ENCODE measurements around the gene TEDC1.
A peak's percentile ranks its signal among the peaks of the same experiment; 100 is the strongest.

Gene TEDC1

DNA sequence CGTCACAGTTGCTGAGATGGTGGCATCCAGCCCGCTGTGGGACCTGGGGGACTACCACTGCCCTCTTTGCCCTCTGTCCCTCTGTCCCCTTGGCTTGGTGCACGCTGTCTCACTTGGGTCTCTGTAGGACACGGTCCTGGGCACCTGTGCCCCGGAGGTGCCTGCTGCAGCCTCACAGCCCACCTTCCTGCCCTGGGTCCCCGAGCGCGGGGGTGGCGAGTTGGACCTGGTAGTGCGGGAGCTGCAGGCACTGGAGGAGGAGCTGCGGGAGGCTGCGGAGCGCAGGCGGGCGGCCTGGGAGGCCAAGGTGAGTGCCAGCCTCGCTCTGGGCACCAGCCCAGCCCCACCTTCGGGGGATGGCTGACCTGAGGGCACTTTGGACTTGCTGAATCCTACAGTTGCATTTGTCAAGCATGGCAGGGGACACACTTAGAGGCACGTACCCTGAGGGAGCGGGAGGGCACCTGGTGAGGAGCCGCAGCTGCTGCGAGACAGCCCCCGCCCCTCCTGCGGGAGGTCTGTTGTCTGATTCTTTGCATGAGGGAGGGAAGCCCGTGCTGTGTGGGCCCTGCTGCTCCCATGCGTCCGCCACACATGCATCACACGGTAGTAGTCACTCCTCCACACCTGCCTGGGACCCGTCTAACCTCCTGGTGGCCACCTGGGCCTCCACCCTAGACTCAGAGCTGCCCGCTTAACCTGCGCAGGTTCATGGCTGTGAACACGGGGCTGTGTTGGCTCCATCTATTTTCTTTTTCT, 6.8 kb downstream of the TEDC1 start:
- peak in 1 of 2 donors; percentile 4 for DNase-seq

DNA sequence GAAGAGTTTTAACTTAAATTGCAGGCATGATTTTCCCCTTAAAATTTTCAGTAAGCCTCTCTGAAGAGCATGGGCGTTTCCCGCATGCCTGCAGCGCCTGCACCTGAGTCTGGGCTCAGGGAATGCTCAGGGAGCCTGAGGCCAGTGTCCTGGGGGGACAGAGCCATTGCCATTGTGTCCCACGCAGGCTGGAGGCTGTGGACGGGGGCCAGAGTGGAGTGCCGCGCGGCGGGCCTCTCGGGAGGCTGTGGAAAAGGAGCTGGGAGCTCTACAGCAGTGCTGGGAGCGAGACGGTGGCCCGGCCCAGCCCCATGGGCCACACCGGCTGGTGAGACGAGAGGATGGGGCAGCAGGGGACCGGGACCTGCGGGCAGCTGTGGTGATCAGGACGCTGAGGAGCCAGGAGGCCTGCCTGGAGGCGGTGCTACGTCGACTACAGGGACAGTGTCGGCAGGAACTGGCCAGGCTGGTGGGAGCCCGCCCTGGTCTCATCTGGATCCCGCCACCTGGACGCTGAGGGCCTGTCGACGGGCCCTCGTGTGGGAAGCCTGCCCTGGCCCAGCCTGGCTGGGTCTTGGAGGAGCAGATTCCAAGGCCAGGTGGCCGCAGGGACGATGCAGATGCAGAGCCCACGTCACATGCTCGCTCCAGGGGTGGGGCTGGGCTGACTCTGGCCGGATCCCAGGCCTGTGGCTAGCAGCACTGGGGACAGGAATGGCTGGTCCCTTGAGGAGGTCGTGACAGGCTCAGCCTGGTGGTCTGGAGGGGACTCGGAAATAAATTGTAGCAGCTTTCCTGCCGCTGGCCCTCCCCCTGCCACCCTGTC, 7.6 kb downstream of the TEDC1 start:
- DNase-seq: peak in 1 of 2 donors; percentile 2

DNA sequence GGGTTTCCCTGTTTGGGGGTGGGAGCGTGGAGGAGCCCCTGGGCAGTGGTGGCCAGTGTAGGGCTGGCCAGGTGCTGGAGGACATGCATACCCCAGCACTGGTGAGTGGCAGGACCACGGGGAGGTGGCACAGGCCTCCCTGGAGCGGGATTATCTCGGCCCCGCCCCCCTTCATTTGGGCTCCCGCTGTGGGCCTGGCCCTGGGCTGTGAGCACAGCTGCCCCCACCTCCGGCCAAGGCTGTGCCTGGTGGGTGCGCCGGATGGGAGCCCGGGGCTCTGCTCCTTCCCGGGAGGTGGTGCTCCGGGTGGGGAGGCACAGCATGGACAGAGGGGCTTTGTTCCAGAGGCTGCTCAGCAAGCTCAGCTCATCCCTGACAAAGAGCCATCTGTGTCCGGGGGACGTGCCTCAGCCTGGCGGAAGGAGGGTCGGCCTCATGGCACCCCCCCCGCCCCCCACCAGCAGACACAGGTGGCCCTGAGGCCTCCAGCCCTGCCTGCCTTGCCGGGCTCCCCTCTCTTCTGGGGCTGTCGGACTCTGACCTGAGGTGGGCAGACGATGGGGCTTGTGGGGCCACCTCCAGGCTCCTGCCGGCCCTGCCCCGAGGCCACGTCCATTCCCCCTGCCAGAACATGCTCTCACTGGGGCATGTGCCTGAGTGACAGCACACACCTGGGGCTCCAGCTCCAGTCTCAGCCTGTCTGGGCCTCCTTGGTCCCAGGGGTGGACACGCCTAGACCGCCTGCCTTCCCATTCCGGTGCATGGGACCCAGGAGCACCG, 8.4 kb downstream of the TEDC1 start:
- peak in 1 of 2 donors; percentile 12 for DNase-seq

DNA sequence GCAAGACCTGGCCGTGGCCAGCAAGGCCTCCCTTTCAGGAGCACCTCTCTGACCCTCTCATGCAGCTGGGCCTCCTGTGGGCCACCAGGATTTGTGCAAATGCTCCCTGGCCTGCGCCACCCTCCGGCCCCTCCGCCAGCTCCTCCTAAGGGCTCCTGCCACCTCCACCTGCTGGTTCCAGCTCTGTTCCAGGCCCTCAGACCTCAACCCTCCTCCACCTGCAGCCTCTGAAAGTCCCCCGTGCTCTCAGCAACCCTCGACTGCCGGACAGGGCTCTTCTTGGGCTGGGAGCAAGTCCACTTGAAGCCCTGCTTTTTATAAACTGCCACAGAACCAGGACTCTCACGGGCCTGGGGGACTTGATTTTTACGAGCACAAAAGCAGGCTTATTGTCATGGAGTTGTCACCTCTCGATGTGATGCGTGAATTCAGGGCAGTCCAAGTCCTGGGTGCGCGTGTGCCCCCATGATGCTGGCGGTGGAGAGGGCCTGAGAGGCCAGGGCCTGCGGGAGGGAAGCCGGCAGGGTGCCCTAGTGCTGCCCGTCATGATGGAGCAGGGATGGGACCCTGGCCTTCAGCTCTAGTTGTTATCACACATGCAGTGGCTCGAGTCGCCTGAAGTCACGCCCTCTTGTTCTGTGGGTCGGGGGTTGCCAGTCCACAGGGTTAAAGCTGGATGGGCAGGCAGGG, 9.1 kb downstream of the TEDC1 start:
- peak in 1 of 2 donors; percentile 2 for DNase-seq

DNA sequence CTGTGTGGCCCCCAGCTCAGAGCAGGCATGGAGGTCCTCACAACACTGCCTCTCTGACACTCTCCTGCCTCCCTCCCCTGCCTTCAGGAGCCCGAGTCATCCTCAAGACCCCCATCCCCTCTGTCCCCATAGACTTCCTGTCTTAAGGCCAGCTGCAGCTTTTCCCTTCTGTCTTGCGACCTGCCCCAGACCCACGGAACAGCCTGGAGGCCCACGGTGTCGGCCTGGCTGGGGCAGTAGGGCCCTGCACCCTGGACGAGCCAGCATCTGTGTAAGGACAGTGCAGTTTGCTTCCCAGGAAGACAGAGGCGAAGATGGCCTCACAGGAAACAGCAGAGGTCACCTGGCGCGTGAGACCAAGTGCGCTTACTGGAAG, 9.7 kb downstream of the TEDC1 start:
- peak in 1 of 2 donors; percentile 2 for DNase-seq

DNA sequence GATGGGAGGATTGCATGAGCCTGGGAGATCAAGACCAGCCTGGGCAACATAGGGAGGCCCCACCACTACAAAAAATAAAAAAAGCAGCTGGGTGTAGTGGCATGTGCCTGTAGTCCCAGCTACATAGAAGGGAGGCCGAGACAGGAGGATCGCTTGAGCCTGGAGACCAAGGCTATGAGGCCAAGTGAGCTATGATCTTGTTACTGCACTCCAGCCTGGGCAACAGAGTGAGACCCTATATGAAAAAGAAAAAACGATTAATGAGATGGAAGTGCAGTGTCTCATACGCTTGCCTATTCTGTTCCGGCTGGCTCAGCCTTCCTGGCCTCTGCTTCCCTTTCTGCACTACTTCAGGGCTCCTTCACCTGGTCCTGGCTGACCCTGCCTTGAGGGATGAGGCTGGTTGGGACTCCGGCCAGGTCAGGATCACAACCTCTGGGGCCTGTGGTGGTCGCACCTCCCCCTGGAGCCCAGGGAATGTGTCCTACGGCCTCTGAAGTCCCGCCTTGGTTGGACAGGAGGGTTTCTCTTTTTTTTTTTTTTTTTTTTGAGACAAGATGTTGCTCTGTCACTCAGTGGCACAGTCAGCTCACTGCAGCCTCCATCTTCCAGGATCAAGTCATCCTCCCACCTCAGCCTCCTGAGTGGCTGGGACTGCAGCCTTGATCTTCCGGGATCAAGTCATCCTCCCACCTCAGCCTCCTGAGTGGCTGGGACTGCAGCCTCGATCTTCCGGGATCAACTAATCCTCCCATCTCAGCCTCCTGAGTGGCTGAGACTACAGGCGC, 10.7 kb downstream of the TEDC1 start:
- DNase-seq: peak in 1 of 2 donors; percentile 9

DNA sequence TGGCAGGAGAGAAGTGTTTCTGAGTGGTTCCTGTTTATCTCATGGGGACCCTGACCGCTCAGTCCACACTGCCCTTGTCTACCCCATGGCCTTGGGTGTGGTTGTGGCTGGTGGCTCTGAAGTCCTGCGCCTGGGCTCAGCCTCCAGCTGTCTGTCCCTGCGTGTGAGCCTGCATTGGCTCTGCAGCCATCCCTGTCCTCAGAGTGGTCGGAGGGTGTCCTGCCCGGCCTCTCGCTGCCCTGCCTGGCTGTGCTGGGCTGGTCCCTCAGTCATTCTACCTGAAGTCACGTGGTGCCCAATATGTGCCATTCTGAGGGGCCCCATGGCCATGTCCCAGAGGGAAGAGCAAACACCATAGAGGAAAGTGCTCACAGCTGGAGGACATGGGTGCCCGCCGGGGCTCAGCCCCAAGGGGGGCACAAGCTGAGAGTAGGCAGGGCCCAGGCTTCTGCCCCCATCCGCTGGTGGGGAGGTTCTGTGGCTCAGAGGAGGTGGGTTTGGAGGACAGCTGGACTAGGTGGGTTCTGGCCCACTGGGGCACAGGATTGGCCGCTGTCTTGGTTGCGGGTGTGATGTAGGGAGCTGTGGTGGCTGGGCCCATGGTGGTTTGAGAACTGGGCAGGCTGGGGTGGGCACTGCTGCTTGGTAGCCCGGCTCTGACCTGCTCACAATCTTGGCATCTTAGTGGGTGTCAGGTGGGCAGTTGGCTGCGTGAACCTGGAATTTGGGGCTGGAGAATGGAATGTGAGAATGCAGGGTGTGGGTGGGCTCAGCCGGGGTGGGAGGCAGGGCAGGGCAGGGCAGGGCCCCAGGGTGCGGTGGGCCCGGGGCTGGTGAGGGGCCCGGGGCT, 11.6 kb downstream of the TEDC1 start:
- peak in 1 of 2 donors; percentile 21 for DNase-seq

DNA sequence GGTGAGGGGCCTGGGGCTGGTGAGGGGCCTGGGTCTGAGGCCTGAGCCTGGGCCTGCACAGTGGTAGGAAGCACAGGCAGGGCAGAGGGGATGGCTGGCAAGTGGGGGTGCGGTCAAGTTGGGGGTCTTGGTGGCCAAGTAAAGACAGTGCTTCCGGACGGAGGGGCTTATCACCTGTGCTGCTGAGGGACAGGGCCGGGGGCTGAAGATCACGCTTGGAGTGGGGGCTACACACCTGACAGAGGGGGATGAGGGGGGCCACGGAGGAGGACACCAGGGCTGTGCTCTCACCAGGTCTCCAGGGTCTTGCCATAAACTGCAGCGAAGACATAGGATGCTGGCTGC, 12.2 kb downstream of the TEDC1 start:
- peak in 1 of 2 donors; percentile 11 for DNase-seq

DNA sequence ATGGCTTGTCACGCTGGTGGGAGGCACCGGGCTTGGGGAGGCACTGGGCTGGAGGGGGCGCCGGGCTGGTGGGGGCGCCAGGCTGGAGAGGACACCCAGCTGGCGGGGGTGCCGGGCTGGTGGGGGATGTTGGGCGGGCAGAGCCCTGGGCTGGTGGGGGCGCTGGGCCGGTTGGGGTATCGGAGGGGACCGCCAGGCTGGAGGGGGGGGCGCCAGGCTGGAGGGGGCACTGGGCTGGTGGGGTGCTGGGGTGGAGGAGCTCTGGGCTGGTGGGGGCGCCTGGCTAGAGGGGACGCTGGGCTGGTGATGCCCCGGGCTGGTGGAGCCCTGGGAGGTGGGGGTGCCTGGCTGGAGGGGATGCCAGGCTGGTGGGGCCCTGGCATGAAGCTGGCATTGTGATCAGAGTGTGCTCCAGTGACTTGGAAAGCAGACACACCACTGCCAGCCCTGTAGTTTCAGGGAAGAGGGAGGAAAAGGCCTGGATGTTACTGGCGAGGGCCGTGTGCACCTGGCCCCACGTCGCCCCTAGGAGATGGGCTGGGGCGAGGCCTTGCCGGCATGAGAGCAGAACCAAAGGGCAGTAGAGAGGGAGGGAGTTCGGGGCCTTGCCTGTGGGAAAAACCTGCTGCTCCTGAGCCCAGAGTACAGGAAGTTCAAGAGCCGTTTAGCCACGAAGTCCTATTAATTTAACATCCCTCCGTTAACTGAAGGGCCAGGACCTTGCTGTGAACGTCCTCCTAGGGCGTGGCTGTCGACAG, 13.1 kb downstream of the TEDC1 start:
- DNase-seq: peak in 1 of 2 donors; percentile 10

DNA sequence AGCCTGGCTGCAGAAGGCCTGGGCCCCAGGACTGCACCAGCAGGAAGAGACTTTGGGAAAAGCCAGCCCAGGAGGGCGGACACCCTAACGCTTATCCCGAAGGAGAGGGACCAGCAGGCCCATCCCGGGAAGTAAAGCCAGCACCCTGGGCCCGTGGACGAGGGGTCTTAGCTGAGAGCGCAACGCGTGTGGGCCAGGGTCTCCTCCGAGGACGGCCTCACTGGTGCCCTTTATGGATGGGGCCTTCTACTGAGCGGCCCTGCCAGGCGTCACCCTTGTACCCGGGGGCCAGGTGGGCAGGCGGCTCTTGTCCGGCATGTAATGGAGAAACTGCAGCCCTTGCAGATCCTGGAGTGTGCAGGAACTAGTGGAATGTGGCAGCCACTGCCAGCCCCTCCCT, 14.1 kb downstream of the TEDC1 start:
- peak in 1 of 2 donors; percentile 4 for DNase-seq

DNA sequence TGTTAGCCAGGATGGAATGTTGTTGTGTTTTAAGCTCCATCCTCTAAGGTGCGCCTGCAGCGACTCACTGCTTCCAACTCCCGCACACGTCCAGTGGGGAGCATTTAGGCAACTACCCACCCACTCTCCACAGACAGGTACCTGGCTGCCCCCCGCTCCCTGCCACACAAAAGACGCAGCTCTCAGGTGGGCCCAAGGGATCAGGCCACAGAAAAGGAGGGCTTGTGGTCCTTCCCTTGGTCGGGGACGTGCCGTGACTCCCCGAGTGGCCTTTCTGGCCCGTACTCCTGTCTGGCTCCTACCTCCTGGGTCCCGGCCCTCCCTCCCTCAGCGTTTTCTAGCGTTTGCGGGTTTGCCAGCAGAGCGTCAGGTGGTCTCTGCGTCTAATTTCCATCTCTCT, 16.2 kb downstream of the TEDC1 start:
- DNase-seq: no peak

DNA sequence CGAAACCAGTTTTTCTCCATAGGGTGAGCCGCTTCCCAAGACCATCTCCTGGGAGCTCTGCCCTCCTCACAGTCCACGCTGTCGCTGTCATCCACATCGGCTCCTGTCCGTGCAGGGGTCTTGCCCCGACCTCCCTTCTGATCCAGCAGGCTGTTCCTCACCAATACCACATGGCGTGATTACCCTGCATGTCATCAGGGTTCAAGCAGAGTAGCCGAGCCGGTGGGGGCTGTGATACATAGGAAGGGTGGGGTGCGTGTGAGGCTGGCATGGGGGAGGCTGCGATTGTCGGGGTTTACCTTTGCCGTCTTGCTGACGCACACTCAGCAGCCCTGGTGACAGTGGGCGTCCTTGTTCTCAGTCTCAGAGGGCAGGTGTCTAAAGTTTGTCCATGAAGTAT, 17.0 kb downstream of the TEDC1 start:
- DNase-seq: no peak

DNA sequence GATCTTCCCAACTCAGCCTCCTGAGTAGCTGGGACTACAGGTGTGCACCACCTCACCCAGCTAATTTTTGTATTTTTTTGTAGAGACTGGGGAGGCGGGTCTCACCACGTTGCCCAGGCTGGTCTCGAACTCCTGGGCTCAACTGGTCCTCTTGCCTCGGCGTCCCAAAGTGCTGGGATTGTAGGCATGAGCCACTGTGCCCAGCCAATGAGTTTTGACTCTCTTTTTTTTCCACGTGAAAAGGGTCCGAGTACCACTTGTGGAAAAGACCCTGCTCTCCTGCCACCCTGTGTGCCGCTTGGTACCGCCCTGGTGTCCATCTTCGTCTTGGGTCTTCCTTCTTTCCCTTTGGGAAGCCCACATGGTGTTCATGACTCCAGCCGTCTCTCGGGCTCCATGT, 17.6 kb downstream of the TEDC1 start:
- DNase-seq: no peak

DNA sequence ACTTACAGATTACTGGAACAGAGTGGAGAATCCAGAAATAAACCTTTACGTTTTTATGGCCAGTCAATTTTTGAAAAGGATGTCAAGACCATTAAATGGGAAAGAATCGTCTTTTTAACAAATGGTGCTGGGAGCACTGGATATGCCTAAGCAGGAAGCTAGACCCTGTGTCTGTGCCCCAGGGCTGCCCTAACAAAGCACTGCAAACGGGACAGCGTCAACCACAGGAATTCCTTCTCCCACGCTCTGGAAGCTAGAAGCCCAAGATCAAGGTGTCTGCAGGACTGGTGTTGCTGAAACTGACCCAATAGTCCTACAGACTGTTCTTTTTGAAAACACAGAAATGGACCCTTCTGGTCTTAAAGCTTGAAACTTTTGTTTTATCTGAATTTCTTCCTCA, 26.1 kb downstream of the TEDC1 start:
- DNase-seq: no peak

DNA sequence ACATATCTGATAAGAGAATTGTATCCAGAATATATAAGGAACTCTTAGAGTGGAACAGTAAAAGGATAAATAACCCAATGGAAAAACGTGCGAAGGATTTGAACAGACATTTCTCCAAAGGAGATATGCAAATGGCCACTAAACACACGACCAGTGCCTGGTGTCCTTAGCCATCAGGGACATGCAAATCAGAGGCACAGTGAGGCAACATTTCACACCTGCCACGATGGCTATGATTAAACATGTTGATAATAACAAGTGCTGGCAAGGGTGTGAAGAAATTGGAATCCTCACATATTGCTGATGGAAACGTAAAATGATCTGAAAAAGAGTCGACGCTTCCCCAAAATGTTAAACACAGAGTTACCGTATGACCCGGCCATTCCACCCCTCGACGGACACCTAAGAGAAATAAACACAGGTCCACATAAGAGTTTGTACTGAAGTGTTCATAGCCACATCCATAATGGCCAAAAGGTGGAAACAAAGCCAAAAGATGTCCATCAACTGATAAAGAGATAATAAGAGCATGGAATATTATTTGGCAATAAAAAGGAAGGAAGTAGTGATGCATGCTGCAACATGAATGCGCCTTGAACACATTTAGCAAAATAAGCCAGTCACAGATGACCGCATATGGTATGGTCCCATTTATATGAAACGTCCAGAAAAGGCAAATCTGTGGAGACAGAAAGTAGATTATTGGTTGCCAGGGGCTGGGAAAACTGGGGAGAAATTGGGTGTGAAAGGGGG, 29.1 kb downstream of the TEDC1 start:
- no peak for DNase-seq

DNA sequence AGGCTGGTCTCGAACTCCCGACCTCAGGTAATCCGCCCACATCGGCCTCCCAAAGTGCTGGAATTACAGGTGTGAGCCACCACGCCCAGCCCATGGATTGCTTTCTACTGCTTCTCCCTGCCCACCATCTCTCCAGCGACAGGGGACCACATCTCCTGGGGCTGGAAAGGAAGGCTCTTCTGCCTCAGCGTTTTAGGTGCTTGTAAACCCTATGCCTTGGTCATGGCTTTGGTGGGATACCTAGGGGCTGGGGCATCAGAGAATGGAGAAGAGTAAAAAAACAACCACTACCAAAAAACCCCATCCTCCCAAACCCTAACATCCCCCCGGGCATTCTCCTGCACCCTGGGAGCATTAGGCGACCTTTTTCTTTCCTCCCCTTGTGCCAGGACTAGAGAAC, 34.3 kb downstream of the TEDC1 start:
- DNase-seq: no peak

DNA sequence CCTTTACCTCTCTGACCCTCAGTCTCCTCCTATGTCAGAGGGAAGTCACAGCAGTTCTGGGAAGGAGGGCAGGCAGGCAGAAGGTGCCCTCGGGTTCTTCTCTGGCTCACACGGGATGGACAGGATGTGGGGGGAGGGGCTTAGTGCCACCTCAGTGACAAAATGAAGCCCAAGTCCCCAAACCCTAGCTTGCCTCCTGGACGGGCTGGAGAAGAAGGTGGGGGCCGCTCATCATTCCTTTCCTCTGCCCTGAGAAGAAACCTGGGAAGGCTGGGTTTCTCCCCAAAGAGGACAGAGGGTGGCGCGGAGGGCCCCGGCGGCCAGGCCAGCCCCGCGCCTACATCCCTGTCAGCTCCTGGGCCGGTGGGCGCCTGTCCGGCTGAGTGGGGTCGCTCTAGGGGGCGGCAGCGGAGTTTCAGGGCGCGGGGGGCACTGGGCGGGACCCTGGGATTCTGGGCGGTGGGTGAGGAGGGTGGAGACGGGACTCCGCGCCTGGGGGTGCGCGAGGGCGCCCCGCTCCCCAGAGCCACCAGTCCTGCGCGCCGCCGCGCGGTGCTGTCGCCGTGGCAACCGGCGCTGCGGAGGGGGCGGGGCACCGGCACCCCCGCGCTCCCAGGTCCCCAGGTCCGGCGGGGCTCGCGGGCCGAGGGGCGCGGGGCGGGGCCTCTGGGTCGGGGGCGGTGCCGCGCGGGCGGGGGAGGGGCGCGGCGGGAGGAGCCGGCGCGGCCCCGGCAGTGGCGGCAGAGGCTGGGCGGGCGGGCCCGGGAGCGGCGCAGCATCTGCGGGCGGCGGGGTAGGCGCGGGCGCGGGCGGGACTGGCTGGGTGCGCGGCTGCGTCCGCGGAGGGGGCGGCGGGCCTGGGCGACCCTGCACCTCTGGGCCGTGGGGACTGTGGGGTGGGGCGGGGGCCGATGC, 35.1 kb downstream of the TEDC1 start, which contains the start of gene TMEM121:
TSS of gene TMEM121 (plus strand) at position 723 of the 915 bp plus-strand sequence. CDS start 2,252 bp downstream, outside the sequence.
- peak; percentile 47 to 62 for DNase-seq

DNA sequence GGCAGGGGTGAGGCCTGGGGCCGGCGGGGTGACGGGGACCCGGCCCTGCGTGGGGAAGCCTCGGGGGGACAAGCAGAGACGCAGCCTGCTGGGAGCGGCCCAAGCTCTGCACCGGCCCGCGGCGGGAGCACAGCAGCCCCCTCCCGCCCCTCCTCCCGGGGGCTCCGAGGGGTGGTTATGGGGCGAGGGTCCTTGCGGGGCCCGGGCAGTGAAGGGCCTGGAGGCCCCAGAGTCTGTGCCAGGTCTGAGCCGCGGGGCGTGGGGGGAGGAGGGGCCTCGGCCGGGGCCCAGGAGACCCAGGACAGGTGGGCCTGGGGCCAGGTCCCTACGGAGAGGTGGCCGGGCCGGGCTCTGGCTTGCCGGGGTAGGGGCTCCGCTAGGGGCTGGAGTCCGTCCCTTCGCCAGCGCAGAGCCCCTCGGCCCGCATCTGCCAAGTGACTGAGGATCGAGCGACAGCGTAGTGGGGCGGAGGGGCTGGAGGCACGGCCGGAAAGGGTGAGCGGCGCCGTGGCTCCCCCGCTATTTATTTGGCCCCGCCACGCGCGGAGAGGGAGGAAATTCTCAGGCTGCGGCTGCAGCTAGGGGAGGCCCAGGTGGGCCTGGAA, 35.8 kb downstream of the TEDC1 start:
- DNase-seq: no peak
